ENCODE data around the gene WDR5B. TPM values are rescaled to one million over a fixed set of nuclear protein-coding genes. Genes with fewer than 3 reads are reported as not detected.
"Not testable (repeated sequence)": the region's sequence is repeated elsewhere in the genome, so short reads cannot be mapped to it uniquely, and the experiment has no call there.

Gene WDR5B
- total RNA-seq (2014; rRNA removed; shearing (Covaris generic)) = 7.9 and 10.9 TPM in 2 replicates

GRCh38 chr3:122415762-122416654 is at the start of gene WDR5B:
TSS of gene WDR5B (minus strand) at chr3:122416062. CDS start at chr3:122415528, 534 bp downstream.
- DNase-seq (ENCODE audit: low spot score) = peak; percentile 98

GRCh38 chr3:122464659-122465058 is 48.8 kb upstream of the WDR5B start:
- DNase-seq (ENCODE audit: low spot score) = no peak

- DNase-seq (ENCODE audit: low spot score) = no peak
Observed at GRCh38 chr3:122462406-122462805, 46.5 kb upstream of the WDR5B start.

- no peak for DNase-seq (ENCODE audit: low spot score)
Observed at GRCh38 chr3:122461806-122462205, 45.9 kb upstream of the WDR5B start.

GRCh38 chr3:122458992-122459391 is 43.1 kb upstream of the WDR5B start:
- peak; percentile 39 for DNase-seq (ENCODE audit: low spot score)

GRCh38 chr3:122457706-122458105 is 41.8 kb upstream of the WDR5B start:
- DNase-seq (ENCODE audit: low spot score) = no peak

- no peak for DNase-seq (ENCODE audit: low spot score)
Observed at GRCh38 chr3:122456074-122456473, 40.2 kb upstream of the WDR5B start.

GRCh38 chr3:122451371-122451770 is 35.5 kb upstream of the WDR5B start:
- no peak for DNase-seq (ENCODE audit: low spot score)

- not testable (repeated sequence) for DNase-seq (ENCODE audit: low spot score)
Observed at GRCh38 chr3:122448218-122448617, 32.4 kb upstream of the WDR5B start.

- not testable (repeated sequence) for DNase-seq (ENCODE audit: low spot score)
Observed at GRCh38 chr3:122444491-122444887, 28.6 kb upstream of the WDR5B start.

GRCh38 chr3:122443762-122444490 is 28.1 kb upstream of the WDR5B start:
- DNase-seq (ENCODE audit: low spot score) = not testable (repeated sequence)

- no peak for DNase-seq (ENCODE audit: low spot score)
Observed at GRCh38 chr3:122443090-122443489, 27.2 kb upstream of the WDR5B start.

- DNase-seq (ENCODE audit: low spot score) = no peak
Observed at GRCh38 chr3:122435950-122436349, 20.1 kb upstream of the WDR5B start.

GRCh38 chr3:122430371-122430770 is 14.5 kb upstream of the WDR5B start:
- DNase-seq (ENCODE audit: low spot score) = no peak

- DNase-seq (ENCODE audit: low spot score) = no peak
Observed at GRCh38 chr3:122427857-122428471, 12.1 kb upstream of the WDR5B start.

GRCh38 chr3:122421836-122422235 is 6.0 kb upstream of the WDR5B start:
- DNase-seq (ENCODE audit: low spot score) = no peak

- no peak for DNase-seq (ENCODE audit: low spot score)
Observed at GRCh38 chr3:122421101-122421500, 5.2 kb upstream of the WDR5B start.

- no peak for DNase-seq (ENCODE audit: low spot score)
Observed at GRCh38 chr3:122416966-122417365, 1.1 kb upstream of the WDR5B start.

GRCh38 chr3:122415104-122415744 is 638 bp downstream of the WDR5B start:
- DNase-seq (ENCODE audit: low spot score) = peak; percentile 37

- no peak for DNase-seq (ENCODE audit: low spot score)
Observed at GRCh38 chr3:122414391-122414790, 1.5 kb downstream of the WDR5B start.

- DNase-seq (ENCODE audit: low spot score) = no peak
Observed at GRCh38 chr3:122410639-122411038, 5.2 kb downstream of the WDR5B start.

- DNase-seq (ENCODE audit: low spot score) = no peak
Observed at GRCh38 chr3:122410111-122410510, 5.8 kb downstream of the WDR5B start.
